Fibroblast of upper back skin (primary cell): ENCODE results near the gene CNDP2.
"Not testable (repeated sequence)": the region's sequence is repeated elsewhere in the genome, so short reads cannot be mapped to it uniquely, and the experiment has no call there.

Experiments
- DNase-seq: peaks from one replicate; pipeline ENCODE4 v3.0.0-alpha.2; 2013

The CNDP2 gene

GRCh38 chr18:74519320-74520095 lies 23.3 kb downstream of the CNDP2 start:
- DNase-seq: no peak

GRCh38 chr18:74520096-74520833 lies 24.1 kb downstream of the CNDP2 start:
- DNase-seq: no peak

DNA sequence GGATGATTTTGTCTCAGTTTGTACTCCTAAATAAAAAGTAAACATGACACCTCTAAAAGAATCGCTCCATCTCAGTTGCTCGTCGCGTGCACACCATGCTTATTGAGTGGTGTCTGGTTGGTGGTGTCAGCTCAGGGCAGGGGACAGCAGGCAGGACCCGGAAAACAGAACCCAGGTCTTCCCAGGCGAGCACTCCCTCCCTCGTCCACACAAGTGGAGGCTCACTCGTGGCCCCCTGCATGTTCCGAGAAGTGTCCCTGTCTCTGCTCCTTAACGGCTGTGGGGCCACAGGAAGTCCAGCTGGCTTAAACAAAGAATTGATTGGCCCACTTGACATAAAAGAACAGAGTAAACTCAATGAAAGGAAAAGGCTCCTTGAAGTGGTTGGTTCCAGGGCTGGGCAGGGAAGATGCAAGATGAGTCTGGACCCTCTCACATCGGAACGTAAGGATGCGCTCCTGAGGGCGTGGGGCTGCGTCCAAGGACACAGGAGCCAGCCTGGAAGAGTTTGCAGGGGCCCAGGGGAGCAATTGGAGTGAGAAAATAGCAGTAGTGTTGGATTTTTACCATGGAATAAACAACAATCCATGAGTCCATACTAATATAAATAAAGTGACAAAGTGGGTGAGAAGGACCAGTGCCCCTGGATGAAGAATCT lies 25.0 kb downstream of the CNDP2 start:
- no peak for DNase-seq

- no peak for DNase-seq
Observed at GRCh38 chr18:74522635-74523548, 26.7 kb downstream of the CNDP2 start.

GRCh38 chr18:74524097-74524496 lies 27.9 kb downstream of the CNDP2 start:
- DNase-seq: peak; percentile 34

GRCh38 chr18:74524915-74525314 lies 28.8 kb downstream of the CNDP2 start:
- not testable (repeated sequence) for DNase-seq

GRCh38 chr18:74525741-74526140 lies 29.6 kb downstream of the CNDP2 start:
- no peak for DNase-seq

- DNase-seq: no peak
Observed at GRCh38 chr18:74526488-74526887, 30.3 kb downstream of the CNDP2 start.

DNA sequence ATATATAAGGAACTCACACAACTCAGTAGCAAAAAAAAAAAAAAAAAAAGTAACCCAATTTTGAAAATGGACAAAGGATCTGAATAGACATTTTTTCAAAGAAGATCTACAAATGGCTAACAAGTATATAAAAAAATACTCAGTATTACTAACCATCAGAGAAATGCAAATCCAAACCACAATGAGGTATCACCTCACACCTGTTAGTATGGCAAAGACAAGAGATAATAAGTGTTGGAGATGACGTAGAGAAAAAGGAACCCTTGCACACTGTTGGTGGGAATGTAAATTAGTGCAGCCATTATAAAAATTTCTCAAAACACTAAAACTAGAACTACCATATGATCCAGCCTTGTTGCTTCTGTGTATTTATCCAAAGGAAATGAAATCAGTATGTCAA lies 32.3 kb downstream of the CNDP2 start:
- DNase-seq: no peak

DNA sequence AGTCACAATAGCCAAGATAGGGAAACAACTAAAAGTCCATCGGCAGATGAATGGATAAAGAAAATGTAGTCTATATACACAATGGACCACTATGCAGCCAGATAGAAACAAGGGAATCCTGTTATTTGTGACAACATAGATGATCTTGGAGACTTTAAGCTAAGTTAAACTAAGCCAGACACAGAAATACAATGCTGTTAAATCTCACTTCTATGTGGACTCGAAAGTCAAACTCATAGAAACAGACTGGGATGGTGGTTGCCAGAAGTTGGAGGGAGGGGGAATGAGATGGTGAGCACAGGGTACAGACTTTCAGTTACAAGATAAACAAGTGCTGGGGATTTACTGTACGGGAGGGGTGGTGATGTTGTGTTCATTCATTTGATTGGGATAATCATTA lies 32.8 kb downstream of the CNDP2 start:
- no peak for DNase-seq

DNA sequence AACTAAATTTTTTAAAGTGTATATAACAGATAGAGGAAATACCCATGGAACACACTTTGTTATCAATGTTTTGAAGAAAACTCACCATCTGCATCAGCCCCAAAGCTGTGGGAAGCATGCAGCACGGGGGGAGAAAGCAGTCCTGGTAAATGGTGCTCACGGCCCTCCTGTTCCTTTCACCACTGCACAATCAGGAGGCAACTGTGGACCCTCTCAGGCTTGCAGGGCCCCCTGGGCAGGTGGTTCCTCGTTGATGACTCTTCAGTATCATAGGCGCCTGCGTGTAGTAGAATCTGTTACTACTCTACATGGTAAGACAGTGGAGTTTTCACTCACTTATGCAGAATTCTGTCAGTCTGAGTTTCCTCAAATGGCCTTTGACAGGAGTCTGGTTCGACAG lies 33.2 kb downstream of the CNDP2 start:
- DNase-seq: no peak

DNA sequence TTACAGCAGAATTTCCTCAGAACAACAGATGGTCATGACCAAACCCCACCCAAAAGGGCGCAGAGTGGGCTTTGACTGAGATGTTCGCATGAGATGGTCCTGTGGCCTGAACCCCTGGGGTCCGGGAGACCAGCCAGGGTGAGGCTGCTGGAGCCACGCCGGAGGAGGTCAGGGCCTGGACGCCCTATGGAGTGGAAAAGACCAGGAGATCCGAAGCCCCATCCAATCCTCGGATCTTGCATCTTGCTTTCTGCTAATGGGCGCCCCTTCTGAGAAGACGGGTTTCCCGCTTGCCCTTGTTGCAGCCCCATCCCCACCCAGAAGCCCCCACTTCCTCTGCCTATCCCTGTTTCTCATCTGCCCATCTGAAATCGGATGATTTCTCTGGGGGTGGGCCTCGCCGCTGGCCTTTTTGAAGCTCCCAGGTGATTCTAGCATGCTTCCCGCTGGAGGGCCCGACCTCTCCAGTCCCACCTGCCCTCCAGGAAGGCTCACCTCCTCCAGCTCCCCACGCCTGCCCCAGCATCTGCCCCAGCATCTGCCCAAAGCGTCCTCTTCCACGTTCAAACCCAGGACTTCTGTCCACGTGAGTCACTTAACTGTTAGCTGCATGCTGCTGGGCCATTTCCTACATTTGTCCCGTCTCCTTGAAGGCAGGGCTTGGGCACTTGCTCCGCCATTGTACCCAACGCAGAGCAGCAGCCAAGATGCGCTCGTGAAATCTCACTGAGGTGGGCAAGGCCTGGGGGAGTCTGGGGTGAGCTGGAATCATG lies 33.8 kb downstream of the CNDP2 start:
- DNase-seq: no peak

DNA sequence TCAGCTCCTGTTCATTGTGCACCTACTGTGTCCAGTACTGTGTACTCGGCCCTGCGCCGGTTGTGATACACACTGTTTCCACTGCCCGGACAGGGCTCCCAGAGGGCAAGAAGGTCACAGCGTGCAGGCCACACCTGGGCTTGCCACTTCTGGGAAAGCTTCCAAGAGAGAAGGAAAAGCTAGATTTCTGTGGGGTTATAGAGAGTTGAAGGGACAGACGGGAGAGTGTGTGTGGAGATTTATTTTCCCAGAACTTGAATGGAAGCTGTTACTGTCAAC lies 34.4 kb downstream of the CNDP2 start:
- DNase-seq: no peak

GRCh38 chr18:74531043-74531442 lies 34.9 kb downstream of the CNDP2 start:
- no peak for DNase-seq

- no peak for DNase-seq
Observed at GRCh38 chr18:74532511-74533025, 36.4 kb downstream of the CNDP2 start.

GRCh38 chr18:74533666-74534065 lies 37.5 kb downstream of the CNDP2 start:
- DNase-seq: no peak

DNA sequence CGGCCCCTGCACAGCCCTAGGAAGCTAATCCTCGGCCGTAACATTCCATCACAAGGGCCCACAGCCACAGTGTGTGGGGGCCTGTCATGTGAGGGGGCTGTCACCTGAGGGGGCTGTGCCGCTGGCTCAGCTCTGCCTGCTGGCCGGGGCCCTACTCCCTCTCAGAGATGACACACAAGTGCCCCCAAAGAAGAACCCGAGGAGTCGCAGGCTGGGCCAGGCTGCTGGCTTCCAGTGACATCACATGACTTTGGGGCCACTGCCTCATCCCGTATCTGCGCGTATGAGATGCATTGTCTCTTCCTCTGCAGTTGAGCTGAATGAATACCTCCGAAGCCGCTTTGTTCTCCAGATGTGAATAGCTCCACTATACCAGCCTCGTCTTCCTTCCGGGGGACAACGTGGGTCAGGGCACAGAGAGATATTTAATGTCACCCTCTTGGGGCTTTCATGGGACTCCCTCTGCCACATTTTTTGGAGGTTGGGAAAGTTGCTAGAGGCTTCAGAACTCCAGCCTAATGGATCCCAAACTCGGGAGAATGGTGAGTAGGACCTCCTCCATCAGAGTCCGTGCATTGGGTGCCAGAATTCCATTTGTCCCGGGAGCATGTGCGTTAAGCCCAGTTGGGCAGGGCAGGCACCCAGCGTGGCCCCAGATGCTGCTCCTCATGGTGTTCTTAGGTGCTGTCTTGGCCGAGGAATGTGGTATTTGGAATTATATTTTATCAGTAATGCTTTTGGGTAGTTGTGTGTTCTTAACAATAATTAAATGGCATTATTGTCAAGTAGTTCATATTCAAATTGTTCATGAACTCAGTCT lies 38.2 kb downstream of the CNDP2 start, which contains the start of gene CNDP1:
CNDP1 (plus strand) TSS at position 351 of the 820 bp plus-strand sequence; CDS start at position 519, 168 bp downstream.
- DNase-seq: no peak

GRCh38 chr18:74534981-74535649 lies 39.0 kb downstream of the CNDP2 start:
- DNase-seq: no peak

GRCh38 chr18:74539289-74539688 lies 43.1 kb downstream of the CNDP2 start:
- DNase-seq: no peak
